Smooth muscle cell (in vitro differentiated cells): ENCODE data around the gene SENP1. TPM values are rescaled to one million over a fixed set of nuclear protein-coding genes. Genes with fewer than 3 reads are reported as not detected.

Source experiments
- DNase-seq: peaks from one replicate; lab custom pipeline; 2025; ENCODE audit not compliant: unreplicated experiment; lab: John Stamatoyannopoulos, UW
- H2AFZ ChIP-seq: fragments of 200-600 bp; sonication (generic); 2 replicates; pipeline ENCODE4 v1.6.0; 2016; ENCODE audit warnings: antibody characterized with exemption, low read depth, mild to moderate bottlenecking
- H3F3A ChIP-seq: fragments of 200-600 bp; sonication (generic); 2 replicates; pipeline ENCODE4 v1.6.0; 2017; ENCODE audit warnings: antibody characterized with exemption, low read depth
- H3K27ac ChIP-seq: fragments of 200-600 bp; sonication (generic); 2 replicates; pipeline ENCODE4 v1.5.1; 2016; ENCODE audit warnings: low read depth, mild to moderate bottlenecking
- H3K27me3 ChIP-seq: fragments of 200-600 bp; sonication (generic); 2 replicates; pipeline ENCODE4 v1.6.1; 2016; ENCODE audit warnings: low read depth, mild to moderate bottlenecking
- H3K36me3 ChIP-seq: fragments of 200-600 bp; sonication (generic); 2 replicates; pipeline ENCODE4 v1.5.1; 2016; ENCODE audit warnings: low read depth
- H3K4me1 ChIP-seq: fragments of 200-600 bp; sonication (generic); 2 replicates; pipeline ENCODE4 v1.5.1; 2016; ENCODE audit warnings: low read depth
- H3K4me2 ChIP-seq: fragments of 200-600 bp; sonication (generic); 2 replicates; pipeline ENCODE4 v1.6.0; 2016; ENCODE audit warnings: mild to moderate bottlenecking
- H3K4me3 ChIP-seq: fragments of 200-600 bp; sonication (generic); 2 replicates; pipeline ENCODE4 v1.5.1; 2016; ENCODE audit warnings: mild to moderate bottlenecking
- H3K79me2 ChIP-seq: fragments of 200-600 bp; sonication (generic); 2 replicates; pipeline ENCODE4 v1.6.0; 2016; ENCODE audit warnings: low read depth, mild to moderate bottlenecking
- H3K9ac ChIP-seq: fragments of 200-600 bp; sonication (generic); 2 replicates; pipeline ENCODE4 v1.6.0; 2016; ENCODE audit warnings: low read depth
- H3K9me3 ChIP-seq: fragments of 200-600 bp; sonication (generic); replicated peaks from 2 replicates; pipeline ENCODE4 v1.5.1; 2016; ENCODE audit warnings: low read depth
- H4K20me1 ChIP-seq: fragments of 200-600 bp; sonication (generic); 2 replicates; pipeline ENCODE4 v1.6.0; 2016; ENCODE audit warnings: low read depth
- WGBS: methylation state at CpG from one replicate; pipeline ENCODE4 v1.1.7; 2016; ENCODE audit warnings: low lambda C conversion rate; 5-methylcytosine and 5-hydroxymethylcytosine counted together
- polyA plus RNA-seq: library from polyadenylated mRNA; unstranded; fragments of >200 nt; fragmentation: Nextera tagmentation; extraction: Ambion mirVana; gene quantifications from 2 replicates; pipeline ENCODE4 v1.2.1, GENCODE V29; 2016
- total RNA-seq: library from RNA; depleted of rRNA; stranded (reverse); fragments of >200 nt; gene quantifications from 2 replicates; pipeline ENCODE4 v1.2.3, GENCODE V29; 2014
- TF ChIP-seq, protein P1 (sequence below): fragments of 200-600 bp; sonication (generic); IDR thresholded peaks from 2 replicates; pipeline ENCODE4 v1.5.1; 2017; ENCODE audit warnings: borderline replicate concordance, mild to moderate bottlenecking, antibody characterized with exemption; ENCODE audit not compliant: insufficient read depth, poor library complexity, severe bottlenecking

The SENP1 gene
- total and polyA plus RNA-seq, 2 experiments from 2014 or later = 6.7 to 25.8 TPM

DNA sequence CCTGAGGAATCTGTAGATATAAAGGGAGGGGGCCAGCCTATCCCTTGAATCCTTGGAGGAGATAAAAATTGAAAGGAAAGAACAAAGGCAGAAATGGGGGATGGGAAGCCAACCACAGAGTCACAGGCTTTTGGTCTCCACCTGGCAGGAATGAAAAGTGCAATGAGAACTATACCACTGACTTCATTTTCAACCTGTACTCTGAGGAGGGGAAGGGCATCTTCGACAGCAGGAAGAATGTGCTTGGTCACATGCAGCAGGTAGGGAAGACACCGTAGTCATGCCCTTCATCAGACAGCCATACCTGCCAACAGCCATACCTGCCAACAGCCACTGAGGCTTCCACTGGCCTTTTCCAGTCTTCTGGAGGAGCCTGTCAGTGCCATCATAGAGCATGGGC, 38.0 kb upstream of the SENP1 start:
- Histone ChIP-seq H3K79me2 (no peaks in the 10 kb centered on the region), H3F3A (no peaks in the 10 kb centered on the region), H3K4me3 (no peak overlapping the region), H3K4me1 (no peaks in the 10 kb centered on the region), H3K36me3 (peaks cover 16% of the 10 kb centered on the region), H2AFZ (no peak overlapping the region), H3K9me3 (no peaks in the 10 kb centered on the region), H4K20me1 (no peaks in the 10 kb centered on the region), H3K27me3 (no peaks in the 10 kb centered on the region), H3K27ac (no peak overlapping the region), H3K9ac (no peak overlapping the region), H3K4me2 (no peak overlapping the region)
- whole genome bisulfite sequencing = 94% methylated on average over 2 of the region's 2 CpGs
- no peak for DNase-seq
- TF ChIP-seq, protein P1, sequence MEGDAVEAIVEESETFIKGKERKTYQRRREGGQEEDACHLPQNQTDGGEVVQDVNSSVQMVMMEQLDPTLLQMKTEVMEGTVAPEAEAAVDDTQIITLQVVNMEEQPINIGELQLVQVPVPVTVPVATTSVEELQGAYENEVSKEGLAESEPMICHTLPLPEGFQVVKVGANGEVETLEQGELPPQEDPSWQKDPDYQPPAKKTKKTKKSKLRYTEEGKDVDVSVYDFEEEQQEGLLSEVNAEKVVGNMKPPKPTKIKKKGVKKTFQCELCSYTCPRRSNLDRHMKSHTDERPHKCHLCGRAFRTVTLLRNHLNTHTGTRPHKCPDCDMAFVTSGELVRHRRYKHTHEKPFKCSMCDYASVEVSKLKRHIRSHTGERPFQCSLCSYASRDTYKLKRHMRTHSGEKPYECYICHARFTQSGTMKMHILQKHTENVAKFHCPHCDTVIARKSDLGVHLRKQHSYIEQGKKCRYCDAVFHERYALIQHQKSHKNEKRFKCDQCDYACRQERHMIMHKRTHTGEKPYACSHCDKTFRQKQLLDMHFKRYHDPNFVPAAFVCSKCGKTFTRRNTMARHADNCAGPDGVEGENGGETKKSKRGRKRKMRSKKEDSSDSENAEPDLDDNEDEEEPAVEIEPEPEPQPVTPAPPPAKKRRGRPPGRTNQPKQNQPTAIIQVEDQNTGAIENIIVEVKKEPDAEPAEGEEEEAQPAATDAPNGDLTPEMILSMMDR = no peak

DNA sequence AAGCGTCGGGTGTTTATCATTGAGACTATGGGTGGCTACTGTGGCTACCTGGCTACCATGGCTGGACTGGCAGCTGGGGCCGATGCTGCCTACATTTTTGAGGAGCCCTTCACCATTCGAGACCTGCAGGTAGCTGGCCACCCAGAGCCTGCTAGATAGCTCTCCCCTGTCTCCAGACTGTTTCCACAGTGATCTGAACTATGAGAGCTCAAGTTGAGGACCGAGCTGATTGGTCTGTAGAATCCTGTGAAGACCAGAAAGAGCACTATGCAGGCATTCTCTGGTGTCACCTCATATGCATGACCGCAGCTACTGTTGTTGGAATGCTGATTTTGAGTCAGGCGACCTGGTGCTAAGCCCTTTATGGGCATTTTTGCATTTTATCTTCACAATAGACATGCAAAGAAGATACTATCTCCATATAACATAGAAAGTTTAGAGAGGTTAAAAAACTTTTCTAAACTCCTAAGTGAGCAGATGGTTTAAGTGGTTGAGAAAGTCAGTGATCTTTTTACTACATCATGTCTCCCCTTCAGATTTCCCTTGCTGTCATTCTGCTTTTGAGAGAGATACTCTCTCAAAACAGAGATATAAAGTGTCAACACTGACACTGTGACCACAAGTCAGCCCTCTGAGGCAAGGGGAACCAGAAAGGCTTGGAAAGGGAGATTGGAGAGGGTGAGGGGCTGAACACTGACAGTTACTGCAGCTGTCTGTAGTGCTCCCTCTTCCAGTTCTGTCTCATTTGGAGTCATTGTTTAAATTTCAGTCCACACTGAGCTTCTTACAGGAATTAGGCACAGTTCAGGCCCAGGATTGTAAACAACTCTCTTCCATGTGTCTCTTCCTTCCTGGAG, 37.2 kb upstream of the SENP1 start:
- Histone ChIP-seq H3K79me2 (no peaks in the 10 kb centered on the region), H3K9me3 (no peaks in the 10 kb centered on the region), H3K9ac (no peak overlapping the region), H3K27me3 (no peaks in the 10 kb centered on the region), H3K27ac (no peak overlapping the region), H3K4me1 (no peaks in the 10 kb centered on the region), H3K4me2 (no peak overlapping the region), H3K36me3 (peaks cover 16% of the 10 kb centered on the region), H3K4me3 (no peak overlapping the region), H3F3A (no peaks in the 10 kb centered on the region), H4K20me1 (no peaks in the 10 kb centered on the region), H2AFZ (no peak overlapping the region)
- no peak for DNase-seq
- 75% methylated on average over 7 of the region's 7 CpGs for WGBS
- TF ChIP-seq, protein P1 = no peak

DNA sequence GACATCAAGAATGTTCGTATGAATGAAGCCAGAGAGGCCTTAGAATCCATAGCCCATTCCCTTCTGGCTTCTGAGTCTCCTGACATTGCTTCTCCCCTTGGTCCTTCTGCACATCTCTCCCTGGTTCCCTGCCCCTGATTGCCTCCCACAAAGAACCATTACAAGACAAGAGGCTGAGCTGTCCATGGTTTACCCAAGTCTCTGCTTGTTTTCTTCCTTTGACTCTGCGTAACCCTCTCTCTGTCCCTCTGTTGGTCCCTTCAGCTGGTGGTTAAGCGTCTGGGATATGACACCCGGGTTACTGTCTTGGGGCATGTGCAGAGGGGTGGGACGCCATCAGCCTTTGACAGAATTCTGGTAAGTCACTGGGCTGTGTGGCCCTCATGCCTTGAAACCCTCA, 29.1 kb upstream of the SENP1 start:
- no peaks in the 10 kb centered on the region for H3F3A ChIP-seq
- no peaks in the 10 kb centered on the region for H3K27me3 ChIP-seq
- H3K4me3 ChIP-seq = no peak overlapping the region
- peaks cover 6% of the 10 kb centered on the region for H3K36me3 ChIP-seq
- H2AFZ ChIP-seq = no peak overlapping the region
- WGBS = 93% methylated on average over 5 of the region's 5 CpGs
- H3K79me2 ChIP-seq = no peaks in the 10 kb centered on the region
- DNase-seq = no peak
- H3K9ac ChIP-seq = no peak overlapping the region
- no peak overlapping the region for H3K4me2 ChIP-seq
- H4K20me1 ChIP-seq = no peaks in the 10 kb centered on the region
- H3K9me3 ChIP-seq = no peaks in the 10 kb centered on the region
- no peak overlapping the region for H3K27ac ChIP-seq
- TF ChIP-seq, protein P1 = no peak
- no peaks in the 10 kb centered on the region for H3K4me1 ChIP-seq

DNA sequence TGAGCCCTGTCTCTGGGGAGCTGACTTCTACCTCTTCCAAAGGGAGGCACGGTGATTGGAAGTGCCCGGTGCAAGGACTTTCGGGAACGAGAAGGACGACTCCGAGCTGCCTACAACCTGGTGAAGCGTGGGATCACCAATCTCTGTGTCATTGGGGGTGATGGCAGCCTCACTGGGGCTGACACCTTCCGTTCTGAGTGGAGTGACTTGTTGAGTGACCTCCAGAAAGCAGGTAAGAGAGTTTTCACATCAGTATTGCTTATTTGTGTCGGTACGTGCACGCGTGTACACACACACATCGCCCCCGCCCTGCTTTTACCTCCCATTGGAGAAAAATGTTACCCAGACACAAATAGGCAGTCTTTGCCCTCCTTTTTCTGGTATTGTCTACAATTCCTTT, 26.9 kb upstream of the SENP1 start:
- no peaks in the 10 kb centered on the region for H3F3A ChIP-seq
- no peak overlapping the region for H3K9ac ChIP-seq
- H3K36me3 ChIP-seq = peaks cover 6% of the 10 kb centered on the region
- no peaks in the 10 kb centered on the region for H3K27me3 ChIP-seq
- H3K4me2 ChIP-seq = no peak overlapping the region
- no peak for DNase-seq
- TF ChIP-seq, protein P1 = no peak
- H4K20me1 ChIP-seq = no peaks in the 10 kb centered on the region
- H3K4me1 ChIP-seq = no peaks in the 10 kb centered on the region
- WGBS = 97% methylated on average over 14 of the region's 14 CpGs
- no peak overlapping the region for H3K4me3 ChIP-seq
- no peak overlapping the region for H2AFZ ChIP-seq
- H3K79me2 ChIP-seq = no peaks in the 10 kb centered on the region
- no peak overlapping the region for H3K27ac ChIP-seq
- no peaks in the 10 kb centered on the region for H3K9me3 ChIP-seq
